ENCODE results near the gene JOSD1. TPM values are rescaled to one million over a fixed set of nuclear protein-coding genes. Genes with fewer than 3 reads are reported as not detected.
"Not testable (repeated sequence)": the region's sequence is repeated elsewhere in the genome, so short reads cannot be mapped to it uniquely, and the experiment has no call there.

The JOSD1 gene
- total and polyA plus RNA-seq, 2 donors, result 25.7 to 27.8 TPM

DNA sequence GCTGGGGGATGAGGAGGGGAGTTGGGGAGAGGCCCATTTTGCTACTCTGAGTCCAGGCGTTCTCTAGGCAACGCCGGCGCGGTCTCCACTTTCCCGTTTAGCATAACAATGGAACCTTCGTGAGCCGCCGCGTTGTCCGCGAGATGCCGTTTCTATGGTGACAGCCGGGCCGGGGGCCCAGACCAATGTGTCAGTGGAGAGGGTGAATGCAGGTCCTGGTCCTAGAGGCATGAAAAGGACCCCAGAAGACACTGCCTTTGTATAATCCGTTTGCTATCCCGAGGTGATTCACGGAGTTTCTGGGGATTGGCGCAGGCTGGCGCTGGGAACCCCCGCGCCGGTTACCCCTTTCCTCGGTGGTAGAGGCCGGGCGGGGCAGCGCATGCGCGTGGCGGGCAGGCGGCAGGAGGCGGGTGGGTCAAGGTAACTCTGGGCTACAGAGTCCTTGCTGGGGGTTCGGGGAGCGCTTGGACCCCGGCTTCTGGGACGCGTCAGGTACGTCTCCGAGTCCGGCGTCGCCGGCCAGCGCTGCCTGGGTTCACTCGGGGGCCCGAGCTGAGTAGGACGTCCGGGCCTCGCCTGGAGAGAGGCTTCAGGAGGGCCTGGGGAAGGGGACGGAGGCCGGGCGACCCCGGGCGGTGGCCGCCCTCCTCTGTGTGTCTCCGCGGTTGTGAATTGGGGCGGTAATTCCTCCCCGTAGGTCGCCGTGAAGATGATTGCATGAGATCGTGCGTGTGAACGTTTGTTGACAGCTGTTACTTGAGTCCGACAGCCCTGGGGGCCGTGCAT lies 44.3 kb downstream of the JOSD1 start, which contains the start of the genes CBY1 and FAM227A:
Gene CBY1 (plus strand): TSS at position 383 of the 789 bp plus-strand sequence. CDS start 11,417 bp downstream, outside the sequence.
Gene FAM227A (minus strand): TSS at position 137 of the 789 bp plus-strand sequence. CDS start 6,224 bp downstream, outside the sequence.
- Histone ChIP-seq H3K27ac (ENCODE audit: low read depth in 1 of 2, low read length in 1 of 2) (peak within 1 kb of the TSS; percentile 80 to 81), H3K4me1 (ENCODE audit: control insufficient read depth in 2 of 2, insufficient read depth in 2 of 2, low read length in 2 of 2) (peaks cover 11 to 13% of the 10 kb centered on the region in 2 donors), H3K27me3 (ENCODE audit: control insufficient read depth in 2 of 2, insufficient read depth in 1 of 2, low read length in 1 of 2) (no peaks in the 10 kb centered on the region), H3K9me3 (ENCODE audit: control insufficient read depth in 2 of 2, insufficient read depth in 1 of 2, low read length in 1 of 2) (peaks cover 0 to 5% of the 10 kb centered on the region in 2 donors), H3K36me3 (ENCODE audit: control insufficient read depth in 2 of 2, insufficient read depth in 2 of 2, low read length in 1 of 2) (peaks cover 0 to 2% of the 10 kb centered on the region in 2 donors), H3K4me3 (ENCODE audit: low read length in 2 of 2) (peak within 1 kb of the TSS; percentile 78 to 92)
- DNase-seq (ENCODE audit: low read depth in 6 of 9, low spot score in 9 of 9), result peak; percentile 57 to 84 (median 78)
- WGBS, result under 1% methylated on average over 66 of the region's 66 CpGs

DNA sequence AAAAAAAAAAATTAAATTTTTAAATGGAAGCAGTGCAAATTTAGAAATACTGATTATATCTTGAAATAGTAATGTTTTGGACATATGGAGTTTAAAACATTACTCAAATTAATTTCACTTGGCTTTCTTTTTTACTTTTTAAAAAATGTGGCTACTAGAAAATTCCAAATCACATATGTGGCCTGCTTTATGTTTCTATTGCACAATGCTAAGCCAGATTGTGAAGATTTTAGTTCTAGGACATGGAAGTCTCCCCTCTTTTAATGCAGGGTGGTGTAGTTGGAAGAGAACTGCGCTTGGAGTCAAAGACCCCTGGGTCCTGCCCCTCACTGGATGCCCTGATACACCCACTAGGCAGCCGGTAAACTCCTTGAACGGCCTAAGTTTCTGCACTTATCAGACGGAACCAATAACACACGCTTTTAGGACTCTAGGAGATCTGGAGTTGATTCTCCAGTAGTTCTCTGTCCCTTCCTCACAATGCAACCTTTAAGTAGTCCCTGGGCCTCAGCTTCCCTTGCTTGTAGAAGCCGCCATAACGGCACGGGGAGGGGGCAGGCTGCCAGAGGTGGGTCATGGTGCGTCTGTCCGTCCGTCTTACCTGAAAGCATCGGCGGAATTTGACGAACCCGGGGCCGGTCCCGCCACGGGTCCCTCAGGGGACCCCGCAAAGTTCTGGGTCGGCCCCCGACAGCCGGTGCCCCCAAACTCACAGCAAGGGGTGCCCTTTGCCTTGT lies 45.1 kb downstream of the JOSD1 start:
- Histone ChIP-seq H3K27ac (ENCODE audit: low read depth in 1 of 2, low read length in 1 of 2) (peak overlapping the region in 1 of 2 donors; percentile 81), H3K9me3 (ENCODE audit: control insufficient read depth in 2 of 2, insufficient read depth in 1 of 2, low read length in 1 of 2) (peaks cover 0 to 5% of the 10 kb centered on the region in 2 donors), H3K4me1 (ENCODE audit: control insufficient read depth in 2 of 2, insufficient read depth in 2 of 2, low read length in 2 of 2) (peaks cover 11 to 13% of the 10 kb centered on the region in 2 donors), H3K36me3 (ENCODE audit: control insufficient read depth in 2 of 2, insufficient read depth in 2 of 2, low read length in 1 of 2) (no peaks in the 10 kb centered on the region), H3K27me3 (ENCODE audit: control insufficient read depth in 2 of 2, insufficient read depth in 1 of 2, low read length in 1 of 2) (no peaks in the 10 kb centered on the region), H3K4me3 (ENCODE audit: low read length in 2 of 2) (peak overlapping the region; percentile 78 to 92)
- peak in 3 of 9 donors; percentile 6 to 7 (median 6) for DNase-seq (ENCODE audit: low read depth in 6 of 9, low spot score in 9 of 9)
- 14% methylated on average over 22 of the region's 22 CpGs for WGBS

- no peak overlapping the region for H3K27ac ChIP-seq (ENCODE audit: low read depth in 1 of 2, low read length in 1 of 2)
- peaks cover 0 to 5% of the 10 kb centered on the region in 2 donors for H3K9me3 ChIP-seq (ENCODE audit: control insufficient read depth in 2 of 2, insufficient read depth in 1 of 2, low read length in 1 of 2)
- no peaks in the 10 kb centered on the region for H3K36me3 ChIP-seq (ENCODE audit: control insufficient read depth in 2 of 2, insufficient read depth in 2 of 2, low read length in 1 of 2)
- H3K4me1 ChIP-seq (ENCODE audit: control insufficient read depth in 2 of 2, insufficient read depth in 2 of 2, low read length in 2 of 2), result peaks cover 11 to 13% of the 10 kb centered on the region in 2 donors
- no peak overlapping the region for H3K4me3 ChIP-seq (ENCODE audit: low read length in 2 of 2)
- no peak for DNase-seq (ENCODE audit: low read depth in 6 of 9, low spot score in 9 of 9)
- no peaks in the 10 kb centered on the region for H3K27me3 ChIP-seq (ENCODE audit: control insufficient read depth in 2 of 2, insufficient read depth in 1 of 2, low read length in 1 of 2)
- 98% methylated on average over 8 of the region's 8 CpGs for WGBS
Observed at GRCh38 chr22:38653741-38654140, 47.0 kb downstream of the JOSD1 start.

GRCh38 chr22:38652859-38653258 lies 47.9 kb downstream of the JOSD1 start:
- Histone ChIP-seq H3K9me3 (ENCODE audit: control insufficient read depth in 2 of 2, insufficient read depth in 1 of 2, low read length in 1 of 2) (peaks cover 0 to 5% of the 10 kb centered on the region in 2 donors), H3K36me3 (ENCODE audit: control insufficient read depth in 2 of 2, insufficient read depth in 2 of 2, low read length in 1 of 2) (no peaks in the 10 kb centered on the region), H3K27ac (ENCODE audit: low read depth in 1 of 2, low read length in 1 of 2) (no peak overlapping the region), H3K27me3 (ENCODE audit: control insufficient read depth in 2 of 2, insufficient read depth in 1 of 2, low read length in 1 of 2) (no peaks in the 10 kb centered on the region), H3K4me3 (ENCODE audit: low read length in 2 of 2) (no peak overlapping the region), H3K4me1 (ENCODE audit: control insufficient read depth in 2 of 2, insufficient read depth in 2 of 2, low read length in 2 of 2) (peaks cover 11 to 13% of the 10 kb centered on the region in 2 donors)
- DNase-seq (ENCODE audit: low read depth in 6 of 9, low spot score in 9 of 9), result peak in 1 of 9 donors; percentile 17

- H3K9me3 ChIP-seq (ENCODE audit: control insufficient read depth in 2 of 2, insufficient read depth in 1 of 2, low read length in 1 of 2), result no peaks in the 10 kb centered on the region
- no peaks in the 10 kb centered on the region for H3K27me3 ChIP-seq (ENCODE audit: control insufficient read depth in 2 of 2, insufficient read depth in 1 of 2, low read length in 1 of 2)
- no peaks in the 10 kb centered on the region for H3K4me1 ChIP-seq (ENCODE audit: control insufficient read depth in 2 of 2, insufficient read depth in 2 of 2, low read length in 2 of 2)
- no peaks in the 10 kb centered on the region for H3K36me3 ChIP-seq (ENCODE audit: control insufficient read depth in 2 of 2, insufficient read depth in 2 of 2, low read length in 1 of 2)
- no peak for DNase-seq (ENCODE audit: low read depth in 6 of 9, low spot score in 9 of 9)
- H3K27ac ChIP-seq (ENCODE audit: low read depth in 1 of 2, low read length in 1 of 2), result no peak overlapping the region
- no peak overlapping the region for H3K4me3 ChIP-seq (ENCODE audit: low read length in 2 of 2)
- WGBS, result 95% methylated on average over 5 of the region's 5 CpGs
Observed at GRCh38 chr22:38649841-38650522, 50.8 kb downstream of the JOSD1 start.

- Histone ChIP-seq H3K27ac (ENCODE audit: low read depth in 1 of 2, low read length in 1 of 2) (no peak overlapping the region), H3K36me3 (ENCODE audit: control insufficient read depth in 2 of 2, insufficient read depth in 2 of 2, low read length in 1 of 2) (no peaks in the 10 kb centered on the region), H3K4me3 (ENCODE audit: low read length in 2 of 2) (no peak overlapping the region), H3K4me1 (ENCODE audit: control insufficient read depth in 2 of 2, insufficient read depth in 2 of 2, low read length in 2 of 2) (no peaks in the 10 kb centered on the region), H3K27me3 (ENCODE audit: control insufficient read depth in 2 of 2, insufficient read depth in 1 of 2, low read length in 1 of 2) (no peaks in the 10 kb centered on the region), H3K9me3 (ENCODE audit: control insufficient read depth in 2 of 2, insufficient read depth in 1 of 2, low read length in 1 of 2) (no peaks in the 10 kb centered on the region)
- WGBS, result 94% methylated on average over 6 of the region's 6 CpGs
- no peak for DNase-seq (ENCODE audit: low read depth in 6 of 9, low spot score in 9 of 9)
Observed at GRCh38 chr22:38645430-38645829, 55.3 kb downstream of the JOSD1 start.

- H3K36me3 ChIP-seq (ENCODE audit: control insufficient read depth in 2 of 2, insufficient read depth in 2 of 2, low read length in 1 of 2); H3K27me3 ChIP-seq (ENCODE audit: control insufficient read depth in 2 of 2, insufficient read depth in 1 of 2, low read length in 1 of 2); DNase-seq (ENCODE audit: low read depth in 6 of 9, low spot score in 9 of 9); H3K9me3 ChIP-seq (ENCODE audit: control insufficient read depth in 2 of 2, insufficient read depth in 1 of 2, low read length in 1 of 2); H3K4me1 ChIP-seq (ENCODE audit: control insufficient read depth in 2 of 2, insufficient read depth in 2 of 2, low read length in 2 of 2); H3K27ac ChIP-seq (ENCODE audit: low read depth in 1 of 2, low read length in 1 of 2); H3K4me3 ChIP-seq (ENCODE audit: low read length in 2 of 2): not testable (repeated sequence)
- WGBS, result 97% methylated on average over 5 of the region's 5 CpGs
Observed at GRCh38 chr22:38644245-38644644, 56.5 kb downstream of the JOSD1 start.

DNA sequence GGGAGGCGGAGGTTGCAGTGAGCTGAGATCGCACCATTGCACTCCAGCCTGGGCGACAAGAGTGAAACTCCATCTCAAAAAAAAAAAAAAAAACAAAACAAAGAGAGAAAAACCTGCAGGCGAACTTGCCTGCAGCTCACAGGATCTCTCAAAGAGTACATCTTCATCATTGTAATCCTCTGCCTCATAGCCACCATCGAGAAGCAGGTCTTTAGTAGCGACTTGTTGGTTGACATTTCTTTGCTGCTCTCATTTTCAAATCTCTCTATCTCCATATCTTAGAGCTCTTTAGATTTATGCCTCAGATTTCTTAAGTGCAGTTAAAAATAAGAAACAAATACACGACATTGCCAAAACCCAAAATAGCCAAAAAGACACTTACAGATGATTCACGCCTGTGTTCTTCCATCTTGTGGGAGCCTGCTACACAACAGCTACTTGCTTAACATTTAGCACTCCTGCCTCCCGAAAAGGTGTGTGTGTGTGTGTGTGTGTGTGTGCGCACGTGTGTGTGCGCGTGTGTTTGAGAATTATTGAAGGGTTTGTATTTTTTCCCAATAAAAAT lies 59.2 kb downstream of the JOSD1 start:
- WGBS, result 96% methylated on average over 13 of the region's 13 CpGs

More for the DNA sequence above, 59.2 kb downstream of the JOSD1 start:
- H3K4me3 ChIP-seq (ENCODE audit: low read length in 2 of 2), result no peak overlapping the region
- H3K9me3 ChIP-seq (ENCODE audit: control insufficient read depth in 2 of 2, insufficient read depth in 1 of 2, low read length in 1 of 2), result no peaks in the 10 kb centered on the region
- no peak for DNase-seq (ENCODE audit: low read depth in 6 of 9, low spot score in 9 of 9)
- H3K27me3 ChIP-seq (ENCODE audit: control insufficient read depth in 2 of 2, insufficient read depth in 1 of 2, low read length in 1 of 2), result no peaks in the 10 kb centered on the region
- no peaks in the 10 kb centered on the region for H3K36me3 ChIP-seq (ENCODE audit: control insufficient read depth in 2 of 2, insufficient read depth in 2 of 2, low read length in 1 of 2)
- H3K4me1 ChIP-seq (ENCODE audit: control insufficient read depth in 2 of 2, insufficient read depth in 2 of 2, low read length in 2 of 2), result no peaks in the 10 kb centered on the region
- no peak overlapping the region for H3K27ac ChIP-seq (ENCODE audit: low read depth in 1 of 2, low read length in 1 of 2)

Data from thymus (tissue), 11 donors.